Endothelial cell of umbilical vein (primary cell): ENCODE results near the gene RPIA. TPM values are rescaled to one million over a fixed set of nuclear protein-coding genes. Genes with fewer than 3 reads are reported as not detected.

Experiments
- BruUV-seq: library from RNA; stranded (reverse); fragments of 400-500 nt; replicated peaks from 2 replicates; lab custom pipeline; 2021; lab: Mats Ljungman, UMichigan
- CTCF ChIA-PET: fragments of 300-600, 350-600 bp; sonication (Branson Sonifier 250); formaldehyde crosslinking; loops from one replicate; lab custom pipeline; 2021; ENCODE audit warnings: antibody characterized with exemption, inconsistent platforms; lab: Charles Lee
- POLR2A ChIA-PET: fragments of 300-600, 350-600 bp; sonication (Branson Sonifier 250); formaldehyde crosslinking; loops from one replicate; lab custom pipeline; 2021; ENCODE audit warnings: antibody characterized with exemption, inconsistent platforms; lab: Charles Lee
- DNase-seq: peaks from one replicate; pipeline ENCODE4 v3.0.0-alpha.2; 2011; ENCODE audit warnings: low read depth, low spot score
- FAIRE-seq: peaks from 2 replicates; lab custom pipeline; 2011; peaks lifted over from hg19 to GRCh38; lab: Jason Lieb, UNC
- H2AFZ ChIP-seq: 2 replicates; pipeline ENCODE4 v1.6.0; 2012; ENCODE audit warnings: low read depth, low read length, control low read depth, inconsistent platforms
- H3K27ac ChIP-seq: 2 replicates; pipeline ENCODE4 v1.5.1; 2011; ENCODE audit warnings: low read depth, mild to moderate bottlenecking, control low read depth, low read length, moderate library complexity; ENCODE audit not compliant: insufficient read depth
- H3K27me3 ChIP-seq, 2 experiments: 2 replicates each; pipeline versions ENCODE4 v1.6.0 to v1.6.1; 2011; ENCODE audit warnings: low read length in 2 of 2, mixed read lengths in 1 of 2; ENCODE audit not compliant: control insufficient read depth in 2 of 2, insufficient read depth in 2 of 2
- H3K36me3 ChIP-seq, 2 experiments: 2 replicates in 1 of 2; 3 replicates in 1 of 2; pipeline ENCODE4 v1.5.1; 2011; ENCODE audit warnings: low read length in 2 of 2, mild to moderate bottlenecking in 1 of 2, moderate library complexity in 1 of 2; ENCODE audit not compliant: control insufficient read depth in 2 of 2, insufficient read depth in 2 of 2; ENCODE audit errors: extremely low read depth in 1 of 2
- H3K4me1 ChIP-seq: 3 replicates; pipeline ENCODE4 v1.5.1; 2011; ENCODE audit warnings: mild to moderate bottlenecking, low read length; ENCODE audit not compliant: control insufficient read depth, insufficient read depth; ENCODE audit errors: extremely low read depth
- H3K4me2 ChIP-seq: 2 replicates; pipeline ENCODE4 v1.6.1; 2011; ENCODE audit warnings: low read length, control low read depth, mixed read lengths; ENCODE audit not compliant: insufficient read depth
- H3K4me3 ChIP-seq, 3 experiments: fragments of 200-600 bp in 1 of 3; sonication (generic), shearing (Covaris generic) in 1 of 3; replicated peaks in 1 of 3; 2 replicates each; pipeline ENCODE4 v1.5.1; 2011 to 2016; ENCODE audit warnings: control low read depth in 3 of 3, low read length in 3 of 3, mild to moderate bottlenecking in 2 of 3, inconsistent platforms in 1 of 3, low read depth in 1 of 3, moderate library complexity in 1 of 3; ENCODE audit not compliant: insufficient read depth in 1 of 3
- H3K79me2 ChIP-seq: 2 replicates; pipeline ENCODE4 v1.6.0; 2012; ENCODE audit warnings: low read length, inconsistent platforms; ENCODE audit not compliant: control insufficient read depth, insufficient read depth
- H3K9ac ChIP-seq: replicated peaks from 2 replicates; pipeline ENCODE3; 2011; ENCODE audit warnings: low read length, control low read depth; ENCODE audit not compliant: insufficient read depth; ENCODE audit errors: extremely low read depth
- H3K9me1 ChIP-seq: replicated peaks from 3 replicates; pipeline ENCODE4 v1.6.0; 2011; ENCODE audit warnings: mild to moderate bottlenecking, low read length; ENCODE audit not compliant: control insufficient read depth, insufficient read depth; ENCODE audit errors: extremely low read depth
- H3K9me3 ChIP-seq: replicated peaks from 2 replicates; pipeline ENCODE4 v1.5.1; 2012; ENCODE audit warnings: low read length, inconsistent platforms; ENCODE audit not compliant: control insufficient read depth, insufficient read depth
- H4K20me1 ChIP-seq: replicated peaks from 2 replicates; pipeline ENCODE3; 2011; ENCODE audit warnings: mild to moderate bottlenecking, low read length; ENCODE audit not compliant: control insufficient read depth, insufficient read depth; ENCODE audit errors: extremely low read depth
- EZH2 ChIP-seq: IDR thresholded peaks from 2 replicates; pipeline ENCODE4 v1.6.1; 2012; ENCODE audit warnings: borderline replicate concordance, low read depth, mild to moderate bottlenecking, moderate library complexity, low read length, inconsistent platforms; ENCODE audit not compliant: severe bottlenecking
- FOS ChIP-seq: IDR thresholded peaks from 2 replicates; pipeline ENCODE4 v1.6.1; 2011; ENCODE audit warnings: mild to moderate bottlenecking, low read length, moderate library complexity, borderline replicate concordance; ENCODE audit not compliant: insufficient read depth
- GATA2 ChIP-seq: IDR thresholded peaks from 2 replicates; pipeline ENCODE4 v1.7.0; 2011; ENCODE audit warnings: low read depth, mild to moderate bottlenecking, moderate library complexity, mixed read lengths, low read length; ENCODE audit not compliant: insufficient read length, insufficient read depth
- JUN ChIP-seq: IDR thresholded peaks from 2 replicates; pipeline ENCODE4 v1.6.1; 2011; ENCODE audit warnings: borderline replicate concordance, low read depth; ENCODE audit not compliant: insufficient read length, insufficient read depth
- MYC ChIP-seq: IDR thresholded peaks from one replicate; pipeline ENCODE4 v1.6.1; 2011; ENCODE audit warnings: mild to moderate bottlenecking, low read depth, low read length
- POLR2A ChIP-seq: IDR thresholded peaks from 2 replicates; pipeline ENCODE4 v1.6.1; 2012; ENCODE audit warnings: low read depth, mild to moderate bottlenecking, control low read depth, low read length
- POLR2AphosphoS5 ChIP-seq: IDR thresholded peaks from 2 replicates; pipeline ENCODE4 v1.6.1; 2012; ENCODE audit warnings: low read depth, mild to moderate bottlenecking, control low read depth, low read length, moderate library complexity; ENCODE audit not compliant: insufficient read depth
- dilution Hi-C: fragments of 300-500 bp; cut with MboI; formaldehyde crosslinking; loops from one replicate; pipeline ENCODE4 v1.15.0; 2019; ENCODE audit warnings: low sequenced_read_pairs; ENCODE audit not compliant: extremely low pct_ligation_motif_present
- intact Hi-C: fragments of 100-400 bp; cut with micrococcal nuclease; formaldehyde crosslinking; loops from one replicate; pipeline ENCODE4 v1.10.0; 2022
- polyA plus RNA-seq, 4 experiments: library from polyadenylated mRNA; depleted of rRNA in 3 of 4; stranded (reverse) in 3 of 4; unstranded in 1 of 4; fragments of >200 nt; gene quantifications; 2 replicates each; pipeline versions ENCODE4 v1.2.1 to v1.2.3, GENCODE V29; 2011 to 2012; ENCODE audit warnings: missing spikeins in 1 of 4
- total RNA-seq: library from RNA; stranded (reverse); gene quantifications from 2 replicates; pipeline ENCODE4 v1.2.3, GENCODE V29; 2021
- TF ChIP-seq, protein P1 (sequence below), 2 donors: IDR thresholded peaks; 1 replicate in 1 of 2; 2 replicates in 1 of 2; pipeline ENCODE4 v1.5.1; 2011; ENCODE audit warnings: low read length in 2 of 2, mild to moderate bottlenecking in 2 of 2, moderate library complexity in 2 of 2, control low read depth in 1 of 2, inconsistent platforms in 1 of 2, low read depth in 1 of 2; ENCODE audit not compliant: insufficient read depth in 1 of 2; ENCODE audit errors: extremely low read depth in 1 of 2

RPIA gene
- total and polyA plus RNA-seq, 2 donors (not counting 3 experiments of a cell fraction or from before 2014, with no cell fraction given), result 15.7 to 30.3 TPM

DNA sequence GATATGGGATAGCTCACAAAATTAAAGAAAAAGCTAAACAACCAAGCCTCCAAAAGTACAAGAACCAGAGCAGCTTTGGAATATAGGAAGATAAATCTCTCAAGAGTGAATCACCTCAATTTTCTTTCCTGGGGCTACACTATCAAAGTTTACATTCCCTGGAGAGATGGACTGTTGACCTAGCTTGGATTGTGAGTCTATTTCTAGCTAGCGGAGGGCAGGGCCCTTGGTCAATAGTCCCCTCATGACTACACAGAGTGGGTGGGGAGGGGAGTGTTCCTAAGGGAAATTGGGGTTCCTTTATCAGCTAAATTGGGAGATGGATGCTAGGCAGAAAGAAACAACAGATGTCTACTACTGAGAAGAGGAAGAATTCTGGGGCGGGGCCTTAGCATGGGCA, 34.3 kb upstream of the RPIA start:
- Histone ChIP-seq H3K9me3 (no peaks in the 10 kb centered on the region), H3K9me1 (no peaks in the 10 kb centered on the region), H2AFZ (no peak overlapping the region), H3K4me1 (peaks cover 11% of the 10 kb centered on the region), H3K79me2 (no peaks in the 10 kb centered on the region), H3K4me2 (no peak overlapping the region), H3K27me3 (no peaks in the 10 kb centered on the region), H3K9ac (no peak overlapping the region), H3K27ac (no peak overlapping the region), H3K4me3 (no peak overlapping the region), H4K20me1 (no peaks in the 10 kb centered on the region), H3K36me3 (no peaks in the 10 kb centered on the region)
- DNase-seq, result no peak
- TF ChIP-seq JUN (no peak), POLR2AphosphoS5 (no peak), EZH2 (no peak), GATA2 (no peak), POLR2A (no peak), FOS (no peak), MYC (no peak)
- TF ChIP-seq, protein P1, sequence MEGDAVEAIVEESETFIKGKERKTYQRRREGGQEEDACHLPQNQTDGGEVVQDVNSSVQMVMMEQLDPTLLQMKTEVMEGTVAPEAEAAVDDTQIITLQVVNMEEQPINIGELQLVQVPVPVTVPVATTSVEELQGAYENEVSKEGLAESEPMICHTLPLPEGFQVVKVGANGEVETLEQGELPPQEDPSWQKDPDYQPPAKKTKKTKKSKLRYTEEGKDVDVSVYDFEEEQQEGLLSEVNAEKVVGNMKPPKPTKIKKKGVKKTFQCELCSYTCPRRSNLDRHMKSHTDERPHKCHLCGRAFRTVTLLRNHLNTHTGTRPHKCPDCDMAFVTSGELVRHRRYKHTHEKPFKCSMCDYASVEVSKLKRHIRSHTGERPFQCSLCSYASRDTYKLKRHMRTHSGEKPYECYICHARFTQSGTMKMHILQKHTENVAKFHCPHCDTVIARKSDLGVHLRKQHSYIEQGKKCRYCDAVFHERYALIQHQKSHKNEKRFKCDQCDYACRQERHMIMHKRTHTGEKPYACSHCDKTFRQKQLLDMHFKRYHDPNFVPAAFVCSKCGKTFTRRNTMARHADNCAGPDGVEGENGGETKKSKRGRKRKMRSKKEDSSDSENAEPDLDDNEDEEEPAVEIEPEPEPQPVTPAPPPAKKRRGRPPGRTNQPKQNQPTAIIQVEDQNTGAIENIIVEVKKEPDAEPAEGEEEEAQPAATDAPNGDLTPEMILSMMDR (IDR thresholded peaks at IDR 0.05; ENCODE audit: extremely low read depth in 1 of 2, insufficient read depth in 1 of 2, low read depth in 1 of 2, low read length in 2 of 2), result no peak
- FAIRE-seq, result no peak
- CTCF ChIA-PET, result interaction anchor here (0.8 to 4.7 kb wide), 4 partner anchors 12 to 26 kb away, joined by 3 to 49 read pairs (median 12); no protein-coding TSS in a partner anchor
- no TSS peak for BruUV-seq
- intact Hi-C loops (no loop called here), dilution Hi-C loops (loop anchor here (25.0 kb wide), 1 partner anchor 95 kb away; no protein-coding TSS in a partner anchor)
- POLR2A ChIA-PET, result no interaction called here
